Urinary bladder (tissue), 4 donors: ENCODE data around the gene GNPDA1. TPM values are rescaled to one million over a fixed set of nuclear protein-coding genes. Genes with fewer than 3 reads are reported as not detected.

ENCODE experiments used
- DNase-seq: peaks from one replicate; pipeline ENCODE4 v3.0.0-alpha.2; 2015; ENCODE audit errors: extremely low spot score
- H3K27ac ChIP-seq: one replicate; pipeline ENCODE4 v1.5.1; 2013; ENCODE audit warnings: low read depth, mild to moderate bottlenecking, moderate library complexity
- H3K36me3 ChIP-seq: one replicate; pipeline ENCODE4 v1.6.1; 2013; ENCODE audit warnings: mild to moderate bottlenecking, moderate library complexity; ENCODE audit not compliant: insufficient read depth
- H3K4me1 ChIP-seq: one replicate; pipeline ENCODE4 v1.6.1; 2013; ENCODE audit warnings: mild to moderate bottlenecking, moderate library complexity; ENCODE audit not compliant: insufficient read depth
- H3K4me3 ChIP-seq: one replicate; pipeline ENCODE4 v1.5.1; 2013; ENCODE audit warnings: low read depth, low read length
- WGBS: extraction: QIAGEN DNeasy Blood & Tissue Kit; methylation state at CpG from one replicate; pipeline ENCODE4 v1.1.7; 2013; 5-methylcytosine and 5-hydroxymethylcytosine counted together
- polyA plus RNA-seq: library from polyadenylated mRNA; stranded (reverse); fragments of 200-250 nt; gene quantifications from one replicate; pipeline ENCODE4 v1.2.3, GENCODE V29; 2013
- total RNA-seq: library from RNA; depleted of rRNA; stranded (reverse); fragments of >200 nt; gene quantifications from one replicate; pipeline ENCODE4 v1.2.3, GENCODE V29; 2014
- donor health status: healthy with polysubstance abuse.
- donor health status: healthy.

The GNPDA1 gene
- total and polyA plus RNA-seq, 2 donors: 30.9 to 33.8 TPM

- Histone ChIP-seq H3K4me3 (no peak overlapping the region), H3K27ac (no peak overlapping the region), H3K36me3 (no peaks in the 10 kb centered on the region), H3K4me1 (no peaks in the 10 kb centered on the region)
- DNase-seq: no peak
- WGBS: 82% methylated on average over 4 of the region's 4 CpGs
Measured at GRCh38 chr5:141966275-141966962, 46.4 kb downstream of the GNPDA1 start.

- Histone ChIP-seq H3K27ac (no peak overlapping the region), H3K4me1 (no peaks in the 10 kb centered on the region), H3K4me3 (no peak overlapping the region), H3K36me3 (no peaks in the 10 kb centered on the region)
- no peak for DNase-seq
- 67% methylated on average over 7 of the region's 7 CpGs for WGBS
Measured at GRCh38 chr5:141965071-141965470, 47.8 kb downstream of the GNPDA1 start.

- Histone ChIP-seq H3K27ac (no peak overlapping the region), H3K36me3 (no peaks in the 10 kb centered on the region), H3K4me3 (no peak overlapping the region), H3K4me1 (no peaks in the 10 kb centered on the region)
- 48% methylated on average over 3 of the region's 3 CpGs for WGBS
- no peak for DNase-seq
Measured at GRCh38 chr5:141963701-141964100, 49.1 kb downstream of the GNPDA1 start.

GRCh38 chr5:141961466-141961865 lies 51.4 kb downstream of the GNPDA1 start:
- 89% methylated on average over 3 of the region's 3 CpGs for WGBS

GRCh38 chr5:141960449-141961323 lies 52.1 kb downstream of the GNPDA1 start:
- no peaks in the 10 kb centered on the region for H3K4me1 ChIP-seq
- 30% methylated on average over 14 of the region's 14 CpGs for WGBS
- H3K36me3 ChIP-seq: no peaks in the 10 kb centered on the region
- H3K4me3 ChIP-seq: no peak overlapping the region
- DNase-seq: peak; percentile 88
- H3K27ac ChIP-seq: no peak overlapping the region

More at GRCh38 chr5:141961466-141961865, 51.4 kb downstream of the GNPDA1 start:
- H3K36me3 ChIP-seq: no peaks in the 10 kb centered on the region
- no peak overlapping the region for H3K27ac ChIP-seq
- no peak overlapping the region for H3K4me3 ChIP-seq
- H3K4me1 ChIP-seq: no peaks in the 10 kb centered on the region
- DNase-seq: no peak

- WGBS: 62% methylated on average over 10 of the region's 10 CpGs
- H3K4me3 ChIP-seq: no peak overlapping the region
- no peaks in the 10 kb centered on the region for H3K36me3 ChIP-seq
- no peak overlapping the region for H3K27ac ChIP-seq
- no peak for DNase-seq
- no peaks in the 10 kb centered on the region for H3K4me1 ChIP-seq
Measured at GRCh38 chr5:141960018-141960417, 52.8 kb downstream of the GNPDA1 start.

GRCh38 chr5:141958546-141959172 lies 54.2 kb downstream of the GNPDA1 start:
- H3K4me1 ChIP-seq: no peaks in the 10 kb centered on the region
- no peak overlapping the region for H3K27ac ChIP-seq
- H3K4me3 ChIP-seq: no peak overlapping the region
- H3K36me3 ChIP-seq: no peaks in the 10 kb centered on the region
- DNase-seq: no peak
- WGBS: 61% methylated on average over 8 of the region's 8 CpGs

- no peak within 1 kb of the TSS for H3K4me3 ChIP-seq
- no peaks in the 10 kb centered on the region for H3K36me3 ChIP-seq
- no peak within 1 kb of the TSS for H3K27ac ChIP-seq
- DNase-seq: peak; percentile 56
- WGBS: 24% methylated on average over 7 of the region's 7 CpGs
- H3K4me1 ChIP-seq: no peaks in the 10 kb centered on the region
Measured at GRCh38 chr5:141958113-141958512, 54.7 kb downstream of the GNPDA1 start, which contains the start of gene PCDH12. Gene PCDH12 (minus strand): TSS chr5:141958202. CDS start chr5:141957851, 351 bp downstream.

GRCh38 chr5:141957367-141957996 lies 55.3 kb downstream of the GNPDA1 start:
- no peak overlapping the region for H3K27ac ChIP-seq
- no peak for DNase-seq
- H3K4me1 ChIP-seq: no peaks in the 10 kb centered on the region
- no peak overlapping the region for H3K4me3 ChIP-seq
- WGBS: 61% methylated on average over 16 of the region's 16 CpGs
- no peaks in the 10 kb centered on the region for H3K36me3 ChIP-seq

GRCh38 chr5:141954194-141954593 lies 58.6 kb downstream of the GNPDA1 start:
- Histone ChIP-seq H3K36me3 (no peaks in the 10 kb centered on the region), H3K27ac (no peak overlapping the region), H3K4me1 (no peaks in the 10 kb centered on the region), H3K4me3 (no peak overlapping the region)
- no peak for DNase-seq
- WGBS: 86% methylated on average over 2 of the region's 2 CpGs

GRCh38 chr5:141952020-141952419 lies 60.8 kb downstream of the GNPDA1 start:
- 69% methylated on average over 2 of the region's 2 CpGs for WGBS
- no peaks in the 10 kb centered on the region for H3K36me3 ChIP-seq
- DNase-seq: no peak

GRCh38 chr5:141951332-141951781 lies 61.5 kb downstream of the GNPDA1 start:
- no peak for DNase-seq
- no peak overlapping the region for H3K4me3 ChIP-seq
- H3K27ac ChIP-seq: no peak overlapping the region
- no peaks in the 10 kb centered on the region for H3K4me1 ChIP-seq
- WGBS: 30% methylated on average over 9 of the region's 9 CpGs
- no peaks in the 10 kb centered on the region for H3K36me3 ChIP-seq

More at GRCh38 chr5:141952020-141952419, 60.8 kb downstream of the GNPDA1 start:
- Histone ChIP-seq H3K27ac (no peak overlapping the region), H3K4me1 (no peaks in the 10 kb centered on the region), H3K4me3 (no peak overlapping the region)
